ENCODE results near the gene KRT83.

The KRT83 gene

GRCh38 chr12:52320784-52321400, at the start of gene KRT83:
TSS of gene KRT83 (minus strand) at chr12:52321398. CDS start at chr12:52321335, 63 bp downstream.
- Histone ChIP-seq H3K27ac (no peak within 1 kb of the TSS), H3K9ac (ENCODE audit: insufficient read length) (no peak within 1 kb of the TSS), H3K4me3 (no peak within 1 kb of the TSS), H3K9me3 (ENCODE audit: low read depth, low read length) (no peaks in the 10 kb centered on the region), H3K36me3 (ENCODE audit: insufficient read depth, low read length) (no peaks in the 10 kb centered on the region)
- DNase-seq (ENCODE audit: low read depth, low spot score): no peak
- TF ChIP-seq EZH2 (IDR thresholded peaks at IDR 0.05): no peak
- TF ChIP-seq FOXP2 (optimal IDR thresholded peaks at IDR 0.05; ENCODE audit: control extremely low read depth, extremely low read length, insufficient read depth): no peak
- TF ChIP-seq POLR2AphosphoS5 (IDR thresholded peaks at IDR 0.05; ENCODE audit: borderline replicate concordance, low read depth, low read length): no peak

GRCh38 chr12:52369809-52370208, 48.6 kb upstream of the KRT83 start:
- no peaks in the 10 kb centered on the region for H3K9me3 ChIP-seq (ENCODE audit: low read depth, low read length)
- no peak for DNase-seq (ENCODE audit: low read depth, low spot score)
- H3K27ac ChIP-seq: no peak overlapping the region
- no peak overlapping the region for H3K9ac ChIP-seq (ENCODE audit: insufficient read length)
- TF ChIP-seq FOXP2 (optimal IDR thresholded peaks at IDR 0.05; ENCODE audit: control extremely low read depth, extremely low read length, insufficient read depth) (no peak), POLR2AphosphoS5 (IDR thresholded peaks at IDR 0.05; ENCODE audit: borderline replicate concordance, low read depth, low read length) (no peak), EZH2 (IDR thresholded peaks at IDR 0.05) (no peak)
- H3K4me3 ChIP-seq: no peak overlapping the region
- H3K36me3 ChIP-seq (ENCODE audit: insufficient read depth, low read length): no peaks in the 10 kb centered on the region

GRCh38 chr12:52369211-52369610, 48.0 kb upstream of the KRT83 start:
- H3K9me3 ChIP-seq (ENCODE audit: low read depth, low read length): no peaks in the 10 kb centered on the region
- H3K9ac ChIP-seq (ENCODE audit: insufficient read length): no peak overlapping the region
- no peak overlapping the region for H3K4me3 ChIP-seq
- no peak for DNase-seq (ENCODE audit: low read depth, low spot score)
- H3K36me3 ChIP-seq (ENCODE audit: insufficient read depth, low read length): no peaks in the 10 kb centered on the region
- TF ChIP-seq FOXP2 (optimal IDR thresholded peaks at IDR 0.05; ENCODE audit: control extremely low read depth, extremely low read length, insufficient read depth) (no peak), EZH2 (IDR thresholded peaks at IDR 0.05) (no peak), POLR2AphosphoS5 (IDR thresholded peaks at IDR 0.05; ENCODE audit: borderline replicate concordance, low read depth, low read length) (no peak)
- H3K27ac ChIP-seq: no peak overlapping the region

- Histone ChIP-seq H3K9ac (ENCODE audit: insufficient read length) (no peak overlapping the region), H3K4me3 (no peak overlapping the region), H3K27ac (no peak overlapping the region), H3K36me3 (ENCODE audit: insufficient read depth, low read length) (no peaks in the 10 kb centered on the region), H3K9me3 (ENCODE audit: low read depth, low read length) (no peaks in the 10 kb centered on the region)
- no peak for DNase-seq (ENCODE audit: low read depth, low spot score)
- TF ChIP-seq POLR2AphosphoS5 (IDR thresholded peaks at IDR 0.05; ENCODE audit: borderline replicate concordance, low read depth, low read length) (no peak), FOXP2 (optimal IDR thresholded peaks at IDR 0.05; ENCODE audit: control extremely low read depth, extremely low read length, insufficient read depth) (no peak), EZH2 (IDR thresholded peaks at IDR 0.05) (no peak)
These were observed 47.3 kb upstream of the KRT83 start for GRCh38 chr12:52368508-52368907.

- Histone ChIP-seq H3K9me3 (ENCODE audit: low read depth, low read length) (no peaks in the 10 kb centered on the region), H3K36me3 (ENCODE audit: insufficient read depth, low read length) (no peaks in the 10 kb centered on the region), H3K27ac (no peak overlapping the region), H3K9ac (ENCODE audit: insufficient read length) (no peak overlapping the region), H3K4me3 (no peak overlapping the region)
- TF ChIP-seq EZH2 (IDR thresholded peaks at IDR 0.05) (no peak), FOXP2 (optimal IDR thresholded peaks at IDR 0.05; ENCODE audit: control extremely low read depth, extremely low read length, insufficient read depth) (no peak)
- DNase-seq (ENCODE audit: low read depth, low spot score): no peak
These were observed 46.7 kb upstream of the KRT83 start for GRCh38 chr12:52367876-52368275.

GRCh38 chr12:52366738-52367485, 45.7 kb upstream of the KRT83 start, which contains the start of gene KRT85:
TSS of gene KRT85 (minus strand) at chr12:52367481. CDS start at chr12:52367405, 76 bp downstream.
- Histone ChIP-seq H3K9ac (ENCODE audit: insufficient read length) (no peak within 1 kb of the TSS), H3K9me3 (ENCODE audit: low read depth, low read length) (no peaks in the 10 kb centered on the region), H3K27ac (no peak within 1 kb of the TSS), H3K4me3 (no peak within 1 kb of the TSS), H3K36me3 (ENCODE audit: insufficient read depth, low read length) (no peaks in the 10 kb centered on the region)
- no peak for DNase-seq (ENCODE audit: low read depth, low spot score)
- TF ChIP-seq POLR2AphosphoS5 (IDR thresholded peaks at IDR 0.05; ENCODE audit: borderline replicate concordance, low read depth, low read length): no peak
- no peak for TF ChIP-seq FOXP2 (optimal IDR thresholded peaks at IDR 0.05; ENCODE audit: control extremely low read depth, extremely low read length, insufficient read depth)
- TF ChIP-seq EZH2 (IDR thresholded peaks at IDR 0.05): no peak

- Histone ChIP-seq H3K27ac (no peak overlapping the region), H3K4me3 (no peak overlapping the region), H3K9me3 (ENCODE audit: low read depth, low read length) (no peaks in the 10 kb centered on the region), H3K36me3 (ENCODE audit: insufficient read depth, low read length) (no peaks in the 10 kb centered on the region), H3K9ac (ENCODE audit: insufficient read length) (no peak overlapping the region)
- DNase-seq (ENCODE audit: low read depth, low spot score): no peak
- TF ChIP-seq FOXP2 (optimal IDR thresholded peaks at IDR 0.05; ENCODE audit: control extremely low read depth, extremely low read length, insufficient read depth) (no peak), EZH2 (IDR thresholded peaks at IDR 0.05) (no peak), POLR2AphosphoS5 (IDR thresholded peaks at IDR 0.05; ENCODE audit: borderline replicate concordance, low read depth, low read length) (no peak)
These were observed 43.8 kb upstream of the KRT83 start for GRCh38 chr12:52364901-52365489.

GRCh38 chr12:52364061-52364460, 42.9 kb upstream of the KRT83 start:
- no peak overlapping the region for H3K4me3 ChIP-seq
- DNase-seq (ENCODE audit: low read depth, low spot score): no peak
- H3K27ac ChIP-seq: no peak overlapping the region
- no peaks in the 10 kb centered on the region for H3K36me3 ChIP-seq (ENCODE audit: insufficient read depth, low read length)
- no peak overlapping the region for H3K9ac ChIP-seq (ENCODE audit: insufficient read length)
- TF ChIP-seq FOXP2 (optimal IDR thresholded peaks at IDR 0.05; ENCODE audit: control extremely low read depth, extremely low read length, insufficient read depth) (no peak), EZH2 (IDR thresholded peaks at IDR 0.05) (no peak), POLR2AphosphoS5 (IDR thresholded peaks at IDR 0.05; ENCODE audit: borderline replicate concordance, low read depth, low read length) (no peak)
- no peaks in the 10 kb centered on the region for H3K9me3 ChIP-seq (ENCODE audit: low read depth, low read length)
